Measurements from ENCODE around the gene CDC6.

Gene CDC6

GRCh38 chr17:40310882-40311391 is 23.3 kb downstream of the CDC6 start:
- TF ChIP-seq POLR2AphosphoS5 (IDR thresholded peaks at IDR 0.05; ENCODE audit: low read depth, low read length) (no peak), REST (IDR thresholded peaks at IDR 0.05; ENCODE audit: insufficient read depth in 1 of 2, low read depth in 2 of 2, low read length in 2 of 2) (no peak), TAF1 (IDR thresholded peaks at IDR 0.05; ENCODE audit: borderline replicate concordance, insufficient read depth, low read length) (no peak), SIN3A (IDR thresholded peaks at IDR 0.05; ENCODE audit: borderline replicate concordance, insufficient read depth, low read length) (no peak), FOXP2 (optimal IDR thresholded peaks at IDR 0.05; ENCODE audit: borderline replicate concordance, extremely low read depth, extremely low read length, insufficient read depth) (no peak)

- TF ChIP-seq TAF1 (IDR thresholded peaks at IDR 0.05; ENCODE audit: borderline replicate concordance, insufficient read depth, low read length) (no peak), FOXP2 (optimal IDR thresholded peaks at IDR 0.05; ENCODE audit: borderline replicate concordance, extremely low read depth, extremely low read length, insufficient read depth) (no peak), POLR2AphosphoS5 (IDR thresholded peaks at IDR 0.05; ENCODE audit: low read depth, low read length) (no peak), REST (IDR thresholded peaks at IDR 0.05; ENCODE audit: insufficient read depth in 1 of 2, low read depth in 2 of 2, low read length in 2 of 2) (no peak), SIN3A (IDR thresholded peaks at IDR 0.05; ENCODE audit: borderline replicate concordance, insufficient read depth, low read length) (no peak)
Observed at GRCh38 chr17:40311575-40311974, 23.9 kb downstream of the CDC6 start.

- TF ChIP-seq TAF1 (IDR thresholded peaks at IDR 0.05; ENCODE audit: borderline replicate concordance, insufficient read depth, low read length): no peak
- TF ChIP-seq POLR2AphosphoS5 (IDR thresholded peaks at IDR 0.05; ENCODE audit: low read depth, low read length): no peak
- no peak for TF ChIP-seq SIN3A (IDR thresholded peaks at IDR 0.05; ENCODE audit: borderline replicate concordance, insufficient read depth, low read length)
- TF ChIP-seq REST (IDR thresholded peaks at IDR 0.05; ENCODE audit: insufficient read depth in 1 of 2, low read depth in 2 of 2, low read length in 2 of 2): no peak
- no peak for TF ChIP-seq FOXP2 (optimal IDR thresholded peaks at IDR 0.05; ENCODE audit: borderline replicate concordance, extremely low read depth, extremely low read length, insufficient read depth)
Observed at GRCh38 chr17:40312131-40312731, 24.6 kb downstream of the CDC6 start.

GRCh38 chr17:40312893-40313667 is 25.4 kb downstream of the CDC6 start:
- TF ChIP-seq REST (IDR thresholded peaks at IDR 0.05; ENCODE audit: insufficient read depth in 1 of 2, low read depth in 2 of 2, low read length in 2 of 2) (no peak), FOXP2 (optimal IDR thresholded peaks at IDR 0.05; ENCODE audit: borderline replicate concordance, extremely low read depth, extremely low read length, insufficient read depth) (no peak), POLR2AphosphoS5 (IDR thresholded peaks at IDR 0.05; ENCODE audit: low read depth, low read length) (no peak), TAF1 (IDR thresholded peaks at IDR 0.05; ENCODE audit: borderline replicate concordance, insufficient read depth, low read length) (no peak), SIN3A (IDR thresholded peaks at IDR 0.05; ENCODE audit: borderline replicate concordance, insufficient read depth, low read length) (no peak)

Measured in PFSK-1 (cell line).